A549 (cell line): ENCODE measurements around the gene IL22.

Experiments
- CHD4 ChIP-seq: fragments of 200-600 bp; sonication (generic); IDR thresholded peaks from 2 replicates; pipeline ENCODE4 v1.6.1; 2016; ENCODE audit warnings: antibody characterized with exemption, mild to moderate bottlenecking, borderline replicate concordance
- MAX ChIP-seq: IDR thresholded peaks from 2 replicates; pipeline ENCODE4 v1.6.1; 2012
- POLR2A ChIP-seq: IDR thresholded peaks from 2 replicates; pipeline ENCODE4 v1.6.1; 2012; ENCODE audit warnings: mild to moderate bottlenecking, low read length
- RAD21 ChIP-seq, 2 experiments: fragments of >200 bp in 1 of 2; sonication (Bioruptor Twin) in 1 of 2; formaldehyde crosslinking in 1 of 2; IDR thresholded peaks in 1 of 2; conservative IDR thresholded peaks in 1 of 2; 2 replicates in 1 of 2; 3 replicates in 1 of 2; pipeline ENCODE4 v1.6.1; 2012 to 2018; ENCODE audit warnings: inconsistent platforms in 1 of 2
- SMC3 ChIP-seq: fragments of >200 bp; sonication (Bioruptor Twin); formaldehyde crosslinking; IDR thresholded peaks from 3 replicates; pipeline ENCODE4 v1.6.1; 2018; ENCODE audit warnings: inconsistent platforms

GRCh38 chr12:68252077-68252476 is 1.3 kb downstream of the IL22 start:
- TF ChIP-seq POLR2A (no peak), RAD21 (conservative IDR thresholded peaks at IDR 0.05 in 1 of 2, IDR thresholded peaks at IDR 0.05 in 1 of 2) (no peak), MAX (no peak), CHD4 (no peak), SMC3 (no peak)
